ENCODE results near the gene TMEM132C.

DNA sequence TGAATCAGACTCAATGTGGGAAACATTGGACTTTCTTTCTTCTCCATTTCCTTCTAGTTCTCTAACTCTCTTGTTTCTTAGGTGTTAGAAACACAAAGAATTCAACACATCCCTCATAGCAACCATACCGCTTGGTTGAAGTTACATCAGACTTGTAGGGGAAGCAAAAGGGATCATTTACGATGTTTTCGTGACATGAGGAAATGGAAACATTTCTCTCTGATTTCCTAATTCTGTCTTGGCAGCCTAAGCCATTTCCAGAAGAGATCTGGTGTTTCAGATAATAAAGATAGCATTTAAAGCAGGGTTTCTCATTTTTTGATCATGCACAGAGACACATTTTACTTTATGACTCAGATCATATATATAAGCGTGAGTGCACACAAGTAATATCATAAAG is 202.0 kb downstream of the TMEM132C start:
- TF ChIP-seq, protein P1, sequence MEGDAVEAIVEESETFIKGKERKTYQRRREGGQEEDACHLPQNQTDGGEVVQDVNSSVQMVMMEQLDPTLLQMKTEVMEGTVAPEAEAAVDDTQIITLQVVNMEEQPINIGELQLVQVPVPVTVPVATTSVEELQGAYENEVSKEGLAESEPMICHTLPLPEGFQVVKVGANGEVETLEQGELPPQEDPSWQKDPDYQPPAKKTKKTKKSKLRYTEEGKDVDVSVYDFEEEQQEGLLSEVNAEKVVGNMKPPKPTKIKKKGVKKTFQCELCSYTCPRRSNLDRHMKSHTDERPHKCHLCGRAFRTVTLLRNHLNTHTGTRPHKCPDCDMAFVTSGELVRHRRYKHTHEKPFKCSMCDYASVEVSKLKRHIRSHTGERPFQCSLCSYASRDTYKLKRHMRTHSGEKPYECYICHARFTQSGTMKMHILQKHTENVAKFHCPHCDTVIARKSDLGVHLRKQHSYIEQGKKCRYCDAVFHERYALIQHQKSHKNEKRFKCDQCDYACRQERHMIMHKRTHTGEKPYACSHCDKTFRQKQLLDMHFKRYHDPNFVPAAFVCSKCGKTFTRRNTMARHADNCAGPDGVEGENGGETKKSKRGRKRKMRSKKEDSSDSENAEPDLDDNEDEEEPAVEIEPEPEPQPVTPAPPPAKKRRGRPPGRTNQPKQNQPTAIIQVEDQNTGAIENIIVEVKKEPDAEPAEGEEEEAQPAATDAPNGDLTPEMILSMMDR (IDR thresholded peaks at IDR 0.05; ENCODE audit: extremely low read depth in 1 of 2, insufficient read depth in 1 of 2, low read depth in 1 of 2, low read length in 2 of 2): no peak
- no peak for TF ChIP-seq POLR2A (IDR thresholded peaks at IDR 0.05; ENCODE audit: low read depth, low read length)
- no peak for TF ChIP-seq POLR2AphosphoS5 (IDR thresholded peaks at IDR 0.05; ENCODE audit: insufficient read depth, low read depth, low read length)
- no peak for TF ChIP-seq JUN (IDR thresholded peaks at IDR 0.05; ENCODE audit: borderline replicate concordance, insufficient read depth, insufficient read length, low read depth)
- no peak for TF ChIP-seq MYC (IDR thresholded peaks at IDR 0.05; ENCODE audit: low read depth, low read length)
- TF ChIP-seq EZH2 (IDR thresholded peaks at IDR 0.05; ENCODE audit: borderline replicate concordance, low read depth, low read length, severe bottlenecking): no peak

All from endothelial cell of umbilical vein (primary cell).